Measurements from ENCODE around the gene AKAP9. TPM values are rescaled to one million over a fixed set of nuclear protein-coding genes. Genes with fewer than 3 reads are reported as not detected.
A peak's percentile ranks its signal among the peaks of the same experiment; 100 is the strongest.

Gene AKAP9
- total RNA-seq, 2 donors from 2014 or later, result 57.0 to 61.9 TPM

DNA sequence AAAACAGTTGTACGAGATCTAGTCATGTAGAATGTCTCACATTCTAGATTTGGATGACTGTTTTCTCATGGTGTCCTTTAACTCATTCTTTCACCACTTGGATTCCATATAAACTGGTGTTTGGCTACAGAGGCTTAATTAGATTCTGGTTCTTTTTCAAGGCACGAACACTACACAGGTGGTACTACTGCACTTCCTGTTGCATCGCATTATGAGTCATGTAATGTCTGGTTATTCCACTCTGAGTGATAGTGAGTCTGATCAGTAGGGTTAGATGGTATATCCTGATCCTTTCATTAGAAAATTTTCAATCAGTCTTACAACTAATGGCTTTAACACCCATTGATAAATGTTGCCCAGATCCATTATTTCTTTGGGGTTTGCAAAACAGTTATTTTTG is 11.2 kb upstream of the AKAP9 start:
- Mint-ChIP-seq H3K27ac (no peak overlapping the region), H3K27me3 (ENCODE audit: insufficient read depth) (peaks cover 26% of the 10 kb centered on the region), H3K4me1 (no peaks in the 10 kb centered on the region), H3K9me3 (peaks cover 10% of the 10 kb centered on the region), H3K36me3 (ENCODE audit: low read depth) (no peaks in the 10 kb centered on the region), H3K4me3 (no peak overlapping the region)
- Histone ChIP-seq H3K4me1 (ENCODE audit: control insufficient read depth, insufficient read depth, low read length) (no peaks in the 10 kb centered on the region), H3K36me3 (ENCODE audit: control insufficient read depth, insufficient read depth, low read length) (no peaks in the 10 kb centered on the region), H3K9me3 (ENCODE audit: control insufficient read depth, low read length) (no peaks in the 10 kb centered on the region), H3K27me3 (ENCODE audit: control insufficient read depth, insufficient read depth, low read length, poor library complexity, severe bottlenecking) (no peaks in the 10 kb centered on the region), H3K9ac (ENCODE audit: extremely low read depth, low read length, poor library complexity, severe bottlenecking) (no peak overlapping the region), H3K27ac (ENCODE audit: low read depth, low read length) (no peak overlapping the region), H3K4me3 (ENCODE audit: low read length) (no peak overlapping the region)
- no peak for TF ChIP-seq CTCF (conservative IDR thresholded peaks at IDR 0.05)
- no peak for DNase-seq
- 89% methylated on average over 3 of the region's 3 CpGs; no CpG with 5 or more reads in 1 of the 2 experiments for WGBS, 2 experiments (ENCODE audit: insufficient coverage in 1 of 2, insufficient read length in 1 of 2)

DNA sequence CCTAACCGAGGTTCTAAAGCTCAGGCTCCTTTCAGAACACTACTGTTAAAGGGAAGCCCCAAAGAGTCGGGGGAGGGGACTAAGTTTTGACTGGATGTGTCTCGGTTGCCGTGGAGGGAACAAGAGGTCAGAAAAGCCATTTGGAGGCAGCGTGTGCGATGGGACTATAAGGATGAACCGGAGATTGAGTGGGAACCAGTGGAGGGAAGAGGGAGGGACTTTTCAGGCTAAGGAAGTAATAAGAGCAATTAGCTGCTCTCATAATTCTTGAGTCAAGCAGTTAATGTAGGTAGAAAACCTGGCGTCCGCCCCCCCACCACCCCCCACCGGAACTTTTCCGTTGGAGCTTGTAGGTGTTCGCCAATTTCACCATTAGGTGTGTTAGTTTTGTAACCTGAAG is 491 bp upstream of the AKAP9 start:
- H3K27me3 Mint-ChIP-seq (ENCODE audit: insufficient read depth), result peaks cover 36% of the 10 kb centered on the region
- WGBS, 2 experiments (ENCODE audit: insufficient coverage in 1 of 2, insufficient read length in 1 of 2), result 0 to 2% methylated on average over 7 to 11 of the region's 12 CpGs
- no peak for TF ChIP-seq CTCF (conservative IDR thresholded peaks at IDR 0.05)
- no peaks in the 10 kb centered on the region for H3K9me3 ChIP-seq (ENCODE audit: control insufficient read depth, low read length)
- peak overlapping the region; percentile 96 for H3K9ac ChIP-seq (ENCODE audit: extremely low read depth, low read length, poor library complexity, severe bottlenecking)
- peak overlapping the region; percentile 95 for H3K4me3 ChIP-seq (ENCODE audit: low read length)
- peak overlapping the region; percentile 98 for H3K27ac Mint-ChIP-seq
- H3K4me3 Mint-ChIP-seq, result peak overlapping the region; percentile 75
- no peaks in the 10 kb centered on the region for H3K9me3 Mint-ChIP-seq
- peak overlapping the region; percentile 81 for H3K27ac ChIP-seq (ENCODE audit: low read depth, low read length)
- H3K4me1 ChIP-seq (ENCODE audit: control insufficient read depth, insufficient read depth, low read length), result no peaks in the 10 kb centered on the region
- H3K4me1 Mint-ChIP-seq, result peaks cover 12% of the 10 kb centered on the region
- peaks cover 5% of the 10 kb centered on the region for H3K36me3 ChIP-seq (ENCODE audit: control insufficient read depth, insufficient read depth, low read length)
- peak; percentile 72 for DNase-seq
- H3K36me3 Mint-ChIP-seq (ENCODE audit: low read depth), result peaks cover 2% of the 10 kb centered on the region
- H3K27me3 ChIP-seq (ENCODE audit: control insufficient read depth, insufficient read depth, low read length, poor library complexity, severe bottlenecking), result peaks cover 6% of the 10 kb centered on the region

DNA sequence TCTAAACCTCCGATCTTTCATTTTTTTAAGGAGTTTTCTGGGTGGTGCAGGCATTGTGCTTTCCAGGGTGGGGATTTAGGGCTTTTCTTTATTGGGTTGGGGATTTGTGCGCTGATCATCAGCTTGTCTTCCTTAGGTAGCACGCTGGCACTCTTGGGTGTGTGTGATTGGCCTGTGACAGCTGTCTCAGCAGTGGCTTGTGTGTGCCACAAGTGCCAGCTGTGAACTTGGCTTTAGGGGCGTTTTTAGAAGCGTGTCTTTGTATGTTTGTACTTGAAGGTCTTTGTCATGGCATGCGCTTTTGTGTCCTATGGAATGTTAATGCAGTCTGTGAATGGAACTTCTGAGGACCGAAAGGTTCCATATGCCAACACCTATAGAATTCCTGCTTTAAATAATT is 788 bp downstream of the AKAP9 start:
- no peaks in the 10 kb centered on the region for H3K4me1 ChIP-seq (ENCODE audit: control insufficient read depth, insufficient read depth, low read length)
- H3K9ac ChIP-seq (ENCODE audit: extremely low read depth, low read length, poor library complexity, severe bottlenecking), result peak overlapping the region; percentile 96
- no peaks in the 10 kb centered on the region for H3K9me3 ChIP-seq (ENCODE audit: control insufficient read depth, low read length)
- Mint-ChIP-seq H3K27ac (peak overlapping the region; percentile 98), H3K9me3 (no peaks in the 10 kb centered on the region), H3K4me3 (peak overlapping the region; percentile 75), H3K27me3 (ENCODE audit: insufficient read depth) (peaks cover 29% of the 10 kb centered on the region), H3K4me1 (peaks cover 12% of the 10 kb centered on the region), H3K36me3 (ENCODE audit: low read depth) (peaks cover 8% of the 10 kb centered on the region)
- no peak for TF ChIP-seq CTCF (conservative IDR thresholded peaks at IDR 0.05)
- peak; percentile 65 for DNase-seq
- peak overlapping the region; percentile 95 for H3K4me3 ChIP-seq (ENCODE audit: low read length)
- WGBS, 2 experiments (ENCODE audit: insufficient coverage in 1 of 2, insufficient read length in 1 of 2), result 13% methylated on average over 7 of the region's 7 CpGs; no CpG with 5 or more reads in 1 of the 2 experiments
- H3K36me3 ChIP-seq (ENCODE audit: control insufficient read depth, insufficient read depth, low read length), result peaks cover 5% of the 10 kb centered on the region
- H3K27ac ChIP-seq (ENCODE audit: low read depth, low read length), result peak overlapping the region; percentile 81
- peaks cover 6% of the 10 kb centered on the region for H3K27me3 ChIP-seq (ENCODE audit: control insufficient read depth, insufficient read depth, low read length, poor library complexity, severe bottlenecking)
